Peyer's patch (tissue), 4 donors: ENCODE data around the gene DCAF11. TPM values are rescaled to one million over a fixed set of nuclear protein-coding genes. Genes with fewer than 3 reads are reported as not detected.

ENCODE experiments used
- DNase-seq, 3 donors: peaks; one replicate each; pipeline ENCODE4 v3.0.0-alpha.2; 2017 to 2019
- H3K27ac ChIP-seq, 4 donors: fragments of 200-600 bp; sonication (generic); one replicate each; pipeline ENCODE4 v1.5.1; 2016 to 2019
- H3K27me3 ChIP-seq, 2 donors: fragments of 200-600 bp; sonication (generic); one replicate each; pipeline ENCODE4 v1.5.1; 2019
- H3K36me3 ChIP-seq, 3 donors: fragments of 200-600 bp; sonication (generic); one replicate each; pipeline ENCODE4 v1.5.1; 2016 to 2019
- H3K4me1 ChIP-seq, 4 donors: fragments of 200-600 bp; sonication (generic); one replicate each; pipeline ENCODE4 v1.5.1; 2016 to 2019
- H3K4me3 ChIP-seq, 4 donors: fragments of 200-600 bp; sonication (generic); 1 replicate in 3 of 4; 2 replicates in 1 of 4; pipeline ENCODE4 v1.5.1; 2016 to 2019; ENCODE audit warnings: mild to moderate bottlenecking in 1 of 4
- H3K9me3 ChIP-seq, 4 donors: fragments of 200-600 bp; sonication (generic); one replicate each; pipeline ENCODE4 v1.5.1; 2016 to 2019; ENCODE audit warnings: mild to moderate bottlenecking in 1 of 4
- POLR2A ChIP-seq, 2 donors: fragments of 450-650 bp; IDR thresholded peaks; one replicate each; pipeline ENCODE4 v1.5.1; 2017; ENCODE audit warnings: antibody characterized with exemption in 2 of 2, mild to moderate bottlenecking in 2 of 2, moderate library complexity in 2 of 2
- total RNA-seq, 4 donors: library from RNA; depleted of rRNA; stranded (reverse); fragments of >200 nt; gene quantifications; one replicate each; pipeline ENCODE4 v1.1.0, GENCODE V29; 2016
- TF ChIP-seq, protein P1 (sequence below), 6 experiments: fragments of 450-650 bp in 4 of 6; fragments of 200-600 bp in 2 of 6; sonication (generic) in 1 of 6; IDR thresholded peaks; one replicate each; pipeline ENCODE4 v1.5.1; 2017 to 2019; ENCODE audit warnings: antibody characterized with exemption in 6 of 6, mild to moderate bottlenecking in 3 of 6, moderate library complexity in 1 of 6

DCAF11 gene
- total RNA-seq, 4 donors from 2014 or later: 113 to 214 (median 176) TPM

DNA sequence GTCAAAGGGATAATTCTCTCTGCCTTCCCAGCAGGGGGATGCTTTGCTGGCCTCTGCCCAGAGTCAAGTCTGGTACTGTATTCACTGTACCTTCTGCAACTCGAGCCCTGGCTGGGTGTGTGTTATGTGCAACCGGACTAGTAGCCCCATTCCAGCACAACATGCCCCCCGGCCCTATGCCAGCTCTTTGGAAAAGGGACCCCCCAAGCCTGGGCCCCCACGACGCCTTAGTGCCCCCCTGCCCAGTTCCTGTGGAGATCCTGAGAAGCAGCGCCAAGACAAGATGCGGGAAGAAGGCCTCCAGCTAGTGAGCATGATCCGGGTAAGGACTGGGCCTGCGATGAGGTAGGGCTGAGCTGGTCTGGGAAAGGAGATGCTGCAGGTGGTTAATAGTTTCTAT is 36.0 kb downstream of the DCAF11 start:
- H3K27me3 ChIP-seq: no peaks in the 10 kb centered on the region
- no peaks in the 10 kb centered on the region for H3K9me3 ChIP-seq
- peaks cover 0 to 68% (median 2%) of the 10 kb centered on the region in 3 donors for H3K36me3 ChIP-seq
- peaks cover 0 to 18% (median 10%) of the 10 kb centered on the region in 4 donors for H3K4me1 ChIP-seq
- TF ChIP-seq, protein P1, sequence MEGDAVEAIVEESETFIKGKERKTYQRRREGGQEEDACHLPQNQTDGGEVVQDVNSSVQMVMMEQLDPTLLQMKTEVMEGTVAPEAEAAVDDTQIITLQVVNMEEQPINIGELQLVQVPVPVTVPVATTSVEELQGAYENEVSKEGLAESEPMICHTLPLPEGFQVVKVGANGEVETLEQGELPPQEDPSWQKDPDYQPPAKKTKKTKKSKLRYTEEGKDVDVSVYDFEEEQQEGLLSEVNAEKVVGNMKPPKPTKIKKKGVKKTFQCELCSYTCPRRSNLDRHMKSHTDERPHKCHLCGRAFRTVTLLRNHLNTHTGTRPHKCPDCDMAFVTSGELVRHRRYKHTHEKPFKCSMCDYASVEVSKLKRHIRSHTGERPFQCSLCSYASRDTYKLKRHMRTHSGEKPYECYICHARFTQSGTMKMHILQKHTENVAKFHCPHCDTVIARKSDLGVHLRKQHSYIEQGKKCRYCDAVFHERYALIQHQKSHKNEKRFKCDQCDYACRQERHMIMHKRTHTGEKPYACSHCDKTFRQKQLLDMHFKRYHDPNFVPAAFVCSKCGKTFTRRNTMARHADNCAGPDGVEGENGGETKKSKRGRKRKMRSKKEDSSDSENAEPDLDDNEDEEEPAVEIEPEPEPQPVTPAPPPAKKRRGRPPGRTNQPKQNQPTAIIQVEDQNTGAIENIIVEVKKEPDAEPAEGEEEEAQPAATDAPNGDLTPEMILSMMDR (IDR thresholded peaks at IDR 0.05): no peak
- TF ChIP-seq POLR2A (IDR thresholded peaks at IDR 0.05): no peak
- no peak overlapping the region for H3K27ac ChIP-seq
- H3K4me3 ChIP-seq: no peak overlapping the region
- no peak for DNase-seq

DNA sequence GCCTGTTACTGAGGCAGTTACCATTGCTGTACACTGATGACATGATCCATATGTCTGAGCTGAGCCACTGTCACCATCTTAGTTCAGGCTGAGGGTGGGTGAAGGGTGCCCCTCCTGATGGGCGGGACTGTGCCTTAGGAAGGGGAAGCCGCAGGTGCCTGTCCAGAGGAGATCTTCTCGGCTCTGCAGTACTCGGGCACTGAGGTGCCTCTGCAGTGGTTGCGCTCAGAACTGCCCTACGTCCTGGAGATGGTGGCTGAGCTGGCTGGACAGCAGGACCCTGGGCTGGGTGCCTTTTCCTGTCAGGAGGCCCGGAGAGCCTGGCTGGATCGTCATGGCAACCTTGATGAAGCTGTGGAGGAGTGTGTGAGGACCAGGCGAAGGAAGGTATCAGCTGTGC is 36.4 kb downstream of the DCAF11 start:
- Histone ChIP-seq H3K27ac (no peak overlapping the region), H3K36me3 (peaks cover 1 to 73% (median 2%) of the 10 kb centered on the region in 3 donors), H3K9me3 (no peaks in the 10 kb centered on the region), H3K4me1 (peaks cover 0 to 14% (median 8%) of the 10 kb centered on the region in 4 donors), H3K27me3 (no peaks in the 10 kb centered on the region), H3K4me3 (no peak overlapping the region)
- no peak for DNase-seq
- no peak for TF ChIP-seq POLR2A (IDR thresholded peaks at IDR 0.05)

DNA sequence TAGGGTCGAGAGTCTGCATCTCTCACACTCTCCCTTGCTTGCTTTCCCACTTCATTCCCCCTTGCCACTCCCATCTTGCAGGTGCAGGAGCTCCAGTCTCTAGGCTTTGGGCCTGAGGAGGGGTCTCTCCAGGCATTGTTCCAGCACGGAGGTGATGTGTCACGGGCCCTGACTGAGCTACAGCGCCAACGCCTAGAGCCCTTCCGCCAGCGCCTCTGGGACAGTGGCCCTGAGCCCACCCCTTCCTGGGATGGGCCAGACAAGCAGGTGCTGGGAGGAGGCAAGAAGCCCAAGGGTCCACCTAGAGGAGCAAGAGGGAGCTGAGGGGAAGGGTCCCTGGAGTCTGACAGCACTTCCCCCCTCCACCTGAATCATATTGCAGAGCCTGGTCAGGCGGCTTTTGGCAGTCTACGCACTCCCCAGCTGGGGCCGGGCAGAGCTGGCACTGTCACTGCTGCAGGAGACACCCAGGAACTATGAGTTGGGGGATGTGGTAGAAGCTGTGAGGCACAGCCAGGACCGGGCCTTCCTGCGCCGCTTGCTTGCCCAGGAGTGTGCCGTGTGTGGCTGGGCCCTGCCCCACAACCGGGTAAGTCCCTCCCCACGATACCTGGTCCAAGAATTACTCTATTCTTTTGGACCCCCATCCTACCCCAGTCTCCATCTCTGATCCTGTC is 37.0 kb downstream of the DCAF11 start:
- Histone ChIP-seq H3K27me3 (no peaks in the 10 kb centered on the region), H3K27ac (no peak overlapping the region), H3K4me3 (no peak overlapping the region), H3K4me1 (peaks cover 0 to 12% (median 8%) of the 10 kb centered on the region in 4 donors), H3K36me3 (peaks cover 2 to 78% (median 5%) of the 10 kb centered on the region in 3 donors), H3K9me3 (no peaks in the 10 kb centered on the region)
- TF ChIP-seq, protein P1 (IDR thresholded peaks at IDR 0.05): no peak
- no peak for TF ChIP-seq POLR2A (IDR thresholded peaks at IDR 0.05)
- peak in 1 of 3 donors; percentile 39 for DNase-seq

DNA sequence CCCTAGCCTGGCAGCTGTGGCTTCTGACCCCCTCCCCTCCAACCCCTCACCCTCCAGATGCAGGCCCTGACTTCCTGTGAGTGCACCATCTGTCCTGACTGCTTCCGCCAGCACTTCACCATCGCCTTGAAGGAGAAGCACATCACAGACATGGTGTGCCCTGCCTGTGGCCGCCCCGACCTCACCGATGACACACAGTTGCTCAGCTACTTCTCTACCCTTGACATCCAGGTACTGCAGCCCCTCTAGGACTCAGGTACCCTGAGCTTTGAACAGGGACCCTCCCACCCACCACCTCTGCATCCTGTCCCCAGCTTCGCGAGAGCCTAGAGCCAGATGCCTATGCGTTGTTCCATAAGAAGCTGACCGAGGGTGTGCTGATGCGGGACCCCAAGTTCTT is 40.5 kb downstream of the DCAF11 start:
- no peaks in the 10 kb centered on the region for H3K27me3 ChIP-seq
- no peaks in the 10 kb centered on the region for H3K9me3 ChIP-seq
- H3K36me3 ChIP-seq: peaks cover 2 to 85% (median 7%) of the 10 kb centered on the region in 3 donors
- TF ChIP-seq POLR2A (IDR thresholded peaks at IDR 0.05): no peak
- TF ChIP-seq, protein P1 (IDR thresholded peaks at IDR 0.05): no peak
- no peak for DNase-seq
- no peak overlapping the region for H3K4me3 ChIP-seq
- H3K27ac ChIP-seq: no peak overlapping the region
- no peaks in the 10 kb centered on the region for H3K4me1 ChIP-seq

DNA sequence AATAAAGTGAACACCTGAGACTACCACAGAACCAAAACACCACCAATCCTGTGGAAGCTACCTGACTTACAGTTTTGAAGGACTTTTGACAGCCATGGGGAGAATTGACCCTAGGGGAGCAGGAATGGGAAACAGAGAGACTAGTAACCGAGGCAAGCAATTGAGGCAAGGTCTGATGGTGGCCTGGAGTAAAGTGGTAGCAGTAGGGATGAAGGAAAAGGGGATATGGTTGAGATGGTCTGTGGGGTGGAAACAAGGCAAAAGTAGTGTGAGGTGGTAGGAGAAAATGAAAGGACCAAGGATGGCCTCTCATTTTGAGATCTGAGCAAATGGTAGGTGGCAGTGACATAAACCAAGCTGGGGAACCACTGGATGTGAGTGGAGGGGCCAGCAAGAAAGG is 42.3 kb downstream of the DCAF11 start:
- no peak overlapping the region for H3K27ac ChIP-seq
- H3K4me1 ChIP-seq: peaks cover 0 to 8% (median 6%) of the 10 kb centered on the region in 4 donors
- TF ChIP-seq, protein P1 (IDR thresholded peaks at IDR 0.05): no peak
- no peak for TF ChIP-seq POLR2A (IDR thresholded peaks at IDR 0.05)
- H3K4me3 ChIP-seq: no peak overlapping the region
- no peaks in the 10 kb centered on the region for H3K27me3 ChIP-seq
- peaks cover 0 to 73% (median 7%) of the 10 kb centered on the region in 3 donors for H3K36me3 ChIP-seq
- no peaks in the 10 kb centered on the region for H3K9me3 ChIP-seq
- DNase-seq: no peak

DNA sequence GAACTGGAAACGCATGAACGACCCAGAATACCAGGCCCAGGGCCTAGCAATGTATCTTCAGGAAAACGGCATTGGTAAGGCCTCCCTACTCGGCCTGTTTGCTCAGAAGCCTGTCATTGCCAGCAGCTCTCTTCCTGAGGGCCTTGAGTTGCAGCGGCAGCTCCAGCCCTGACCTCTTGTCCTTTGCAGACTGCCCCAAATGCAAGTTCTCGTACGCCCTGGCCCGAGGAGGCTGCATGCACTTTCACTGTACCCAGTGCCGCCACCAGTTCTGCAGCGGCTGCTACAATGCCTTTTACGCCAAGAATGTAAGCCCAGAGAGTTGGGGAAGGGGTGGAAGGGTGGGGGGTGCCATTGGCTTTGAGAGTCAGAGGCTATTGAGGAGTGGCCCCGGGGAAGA is 42.8 kb downstream of the DCAF11 start:
- H3K9me3 ChIP-seq: no peaks in the 10 kb centered on the region
- H3K27me3 ChIP-seq: no peaks in the 10 kb centered on the region
- H3K4me1 ChIP-seq: peaks cover 4 to 13% (median 8%) of the 10 kb centered on the region in 4 donors
- TF ChIP-seq, protein P1 (IDR thresholded peaks at IDR 0.05): no peak
- TF ChIP-seq POLR2A (IDR thresholded peaks at IDR 0.05): no peak
- H3K4me3 ChIP-seq: no peak overlapping the region
- peaks cover 0 to 68% (median 7%) of the 10 kb centered on the region in 3 donors for H3K36me3 ChIP-seq
- peak overlapping the region in 1 of 4 donors; percentile 17 for H3K27ac ChIP-seq
- DNase-seq: no peak
